Mucosa of descending colon (tissue), 3 donors: ENCODE results near the gene CNOT8. TPM values are rescaled to one million over a fixed set of nuclear protein-coding genes. Genes with fewer than 3 reads are reported as not detected.
"Not testable (repeated sequence)": the region's sequence is repeated elsewhere in the genome, so short reads cannot be mapped to it uniquely, and the experiment has no call there.

Experiments used
- ATAC-seq: fragments of 200-7000 bp; cut with Tn5 transposase; one replicate; pipeline ENCODE4 v1.9.1; 2020; ENCODE audit warnings: mild to moderate bottlenecking, moderate library complexity
- DNase-seq, 3 donors: peaks; one replicate each; pipeline ENCODE4 v3.0.0-alpha.2; 2020
- H3K36me3 ChIP-seq: fragments of 200-600 bp; one replicate; pipeline ENCODE4 v1.8.0; 2021; ENCODE audit warnings: low read depth, mild to moderate bottlenecking
- H3K4me1 ChIP-seq: fragments of 200-600 bp; one replicate; pipeline ENCODE4 v1.8.0; 2021; ENCODE audit warnings: low read depth, mild to moderate bottlenecking
- H3K4me3 ChIP-seq: fragments of 200-600 bp; one replicate; pipeline ENCODE4 v1.8.0; 2021; ENCODE audit warnings: mild to moderate bottlenecking
- H3K9me3 ChIP-seq: fragments of 200-600 bp; one replicate; pipeline ENCODE4 v1.8.0; 2021; ENCODE audit warnings: mild to moderate bottlenecking
- CTCF ChIP-seq: fragments of 200-600 bp; IDR thresholded peaks from one replicate; pipeline ENCODE4 v1.8.0; 2022; ENCODE audit warnings: antibody characterized with exemption, mild to moderate bottlenecking
- intact Hi-C, 2 donors: fragments of 100-400 bp; cut with DNase I in 1 of 2; cut with micrococcal nuclease in 1 of 2; formaldehyde crosslinking; loops; one replicate each; pipeline versions ENCODE4 v1.11.0 to v1.11.1; 2022; cut with DNase I, micrococcal nuclease
- total RNA-seq, 3 donors: library from RNA; stranded (reverse); fragmentation: NEBNext Ultra II Directional in 2 of 3; extraction: Animal tissue kit (Norgen Biotek cat#: 25700) in 2 of 3; gene quantifications; one replicate each; pipeline versions ENCODE4 v1.2.1 to v1.2.4, GENCODE V29; 2021 to 2023
- donor health status: DM: no; HTN: no; CAD: no; lungs with moderate emphysema.
- donor health status: DM: no; HTN: no; CAD: no.
- donor health status: DM: no; HTN: yes; CAD: no.

CNOT8 gene
- total RNA-seq, 3 donors from 2014 or later = 55.4 to 60.3 (median 58.9) TPM

GRCh38 chr5:154829589-154830218, 28.7 kb upstream of the CNOT8 start:
- H3K4me3 ChIP-seq = no peak overlapping the region
- H3K36me3 ChIP-seq = no peaks in the 10 kb centered on the region
- TF ChIP-seq CTCF = no peak
- intact Hi-C loops = no loop called here
- DNase-seq = peak; percentile 60 to 85 (median 63)
- peak; percentile 91 for ATAC-seq
- no peaks in the 10 kb centered on the region for H3K9me3 ChIP-seq
- H3K4me1 ChIP-seq = peaks cover 17% of the 10 kb centered on the region

GRCh38 chr5:154830219-154830595, 28.2 kb upstream of the CNOT8 start:
- peak; percentile 43 for ATAC-seq
- H3K4me1 ChIP-seq = peaks cover 20% of the 10 kb centered on the region

GRCh38 chr5:154830596-154830995, 27.8 kb upstream of the CNOT8 start:
- no peak for TF ChIP-seq CTCF
- H3K36me3 ChIP-seq = no peaks in the 10 kb centered on the region
- ATAC-seq = no peak
- H3K9me3 ChIP-seq = no peaks in the 10 kb centered on the region
- no peak overlapping the region for H3K4me3 ChIP-seq
- intact Hi-C loops = no loop called here
- DNase-seq = no peak
- peaks cover 24% of the 10 kb centered on the region for H3K4me1 ChIP-seq

More at GRCh38 chr5:154830219-154830595, 28.2 kb upstream of the CNOT8 start:
- Histone ChIP-seq H3K9me3 (no peaks in the 10 kb centered on the region), H3K36me3 (no peaks in the 10 kb centered on the region), H3K4me3 (no peak overlapping the region)
- TF ChIP-seq CTCF = no peak
- intact Hi-C loops = no loop called here
- DNase-seq = no peak

GRCh38 chr5:154831451-154831850, 27.0 kb upstream of the CNOT8 start:
- DNase-seq (no peak), ATAC-seq (no peak)
- Histone ChIP-seq H3K4me1 (peaks cover 26% of the 10 kb centered on the region), H3K4me3 (no peak overlapping the region), H3K36me3 (no peaks in the 10 kb centered on the region), H3K9me3 (no peaks in the 10 kb centered on the region)
- TF ChIP-seq CTCF = no peak
- intact Hi-C loops = no loop called here

GRCh38 chr5:154832804-154833203, 25.6 kb upstream of the CNOT8 start:
- H3K4me1 ChIP-seq = peaks cover 32% of the 10 kb centered on the region
- H3K9me3 ChIP-seq, ATAC-seq, H3K4me3 ChIP-seq, H3K36me3 ChIP-seq, DNase-seq, intact Hi-C loops: not testable (repeated sequence)

- DNase-seq (no peak), ATAC-seq (no peak)
- TF ChIP-seq CTCF = no peak
- Histone ChIP-seq H3K36me3 (no peaks in the 10 kb centered on the region), H3K4me1 (peaks cover 29% of the 10 kb centered on the region), H3K4me3 (no peak overlapping the region), H3K9me3 (no peaks in the 10 kb centered on the region)
- intact Hi-C loops = no loop called here
Measured at GRCh38 chr5:154834053-154834452, 24.4 kb upstream of the CNOT8 start.

GRCh38 chr5:154835701-154836052, 22.8 kb upstream of the CNOT8 start:
- DNase-seq, H3K4me3 ChIP-seq, H3K36me3 ChIP-seq, ATAC-seq, H3K9me3 ChIP-seq, intact Hi-C loops: not testable (repeated sequence)
- H3K4me1 ChIP-seq = peaks cover 17% of the 10 kb centered on the region
